ENCODE results near the gene HBP1.

Gene HBP1

DNA sequence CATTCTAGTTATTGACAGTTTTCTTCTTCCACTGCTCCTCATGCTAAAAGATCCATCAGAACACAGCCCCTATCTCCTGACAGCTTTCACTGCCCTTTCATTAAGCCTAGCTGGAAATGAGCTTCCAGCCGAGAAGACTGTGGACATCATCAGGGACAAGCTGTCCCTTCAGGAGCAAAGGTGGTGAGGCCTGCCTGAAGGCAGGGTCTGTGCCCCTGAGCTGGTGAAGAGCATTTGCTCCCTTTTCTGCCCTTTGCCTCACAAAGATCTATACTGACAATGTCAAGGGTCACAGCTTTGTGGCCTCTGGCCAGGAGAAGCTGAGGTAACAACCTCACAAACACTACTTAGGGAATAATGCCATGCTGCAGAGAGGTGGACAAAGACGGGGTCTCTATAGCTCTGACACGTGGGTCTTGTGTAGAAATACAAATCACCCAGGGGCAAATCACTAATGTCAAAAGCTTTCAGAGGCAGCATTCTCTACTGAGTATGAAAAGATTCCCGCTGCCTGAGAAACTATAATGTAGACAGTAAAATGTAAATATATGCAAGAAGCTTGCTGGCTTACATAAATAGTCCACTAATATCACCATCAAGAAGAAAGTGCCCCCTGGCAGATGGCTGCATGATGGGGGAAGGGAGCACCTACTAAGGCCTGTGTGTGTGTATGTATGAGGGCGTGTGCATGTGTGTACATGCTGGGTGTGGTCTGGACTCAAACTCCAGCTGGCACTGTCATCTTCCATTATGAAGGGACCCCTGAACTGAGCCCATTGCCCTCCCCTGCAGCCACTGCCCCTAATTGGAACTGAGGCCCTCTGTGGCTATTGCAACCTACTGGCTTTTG, 55.8 kb downstream of the HBP1 start:
- TF ChIP-seq, protein P1, sequence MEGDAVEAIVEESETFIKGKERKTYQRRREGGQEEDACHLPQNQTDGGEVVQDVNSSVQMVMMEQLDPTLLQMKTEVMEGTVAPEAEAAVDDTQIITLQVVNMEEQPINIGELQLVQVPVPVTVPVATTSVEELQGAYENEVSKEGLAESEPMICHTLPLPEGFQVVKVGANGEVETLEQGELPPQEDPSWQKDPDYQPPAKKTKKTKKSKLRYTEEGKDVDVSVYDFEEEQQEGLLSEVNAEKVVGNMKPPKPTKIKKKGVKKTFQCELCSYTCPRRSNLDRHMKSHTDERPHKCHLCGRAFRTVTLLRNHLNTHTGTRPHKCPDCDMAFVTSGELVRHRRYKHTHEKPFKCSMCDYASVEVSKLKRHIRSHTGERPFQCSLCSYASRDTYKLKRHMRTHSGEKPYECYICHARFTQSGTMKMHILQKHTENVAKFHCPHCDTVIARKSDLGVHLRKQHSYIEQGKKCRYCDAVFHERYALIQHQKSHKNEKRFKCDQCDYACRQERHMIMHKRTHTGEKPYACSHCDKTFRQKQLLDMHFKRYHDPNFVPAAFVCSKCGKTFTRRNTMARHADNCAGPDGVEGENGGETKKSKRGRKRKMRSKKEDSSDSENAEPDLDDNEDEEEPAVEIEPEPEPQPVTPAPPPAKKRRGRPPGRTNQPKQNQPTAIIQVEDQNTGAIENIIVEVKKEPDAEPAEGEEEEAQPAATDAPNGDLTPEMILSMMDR (conservative IDR thresholded peaks at IDR 0.05; ENCODE audit: low read depth, low read length): no peak
- no peak overlapping the region for H3K4me3 ChIP-seq (ENCODE audit: low read depth, low read length)
- no peak for DNase-seq (ENCODE audit: low read depth)

DNA sequence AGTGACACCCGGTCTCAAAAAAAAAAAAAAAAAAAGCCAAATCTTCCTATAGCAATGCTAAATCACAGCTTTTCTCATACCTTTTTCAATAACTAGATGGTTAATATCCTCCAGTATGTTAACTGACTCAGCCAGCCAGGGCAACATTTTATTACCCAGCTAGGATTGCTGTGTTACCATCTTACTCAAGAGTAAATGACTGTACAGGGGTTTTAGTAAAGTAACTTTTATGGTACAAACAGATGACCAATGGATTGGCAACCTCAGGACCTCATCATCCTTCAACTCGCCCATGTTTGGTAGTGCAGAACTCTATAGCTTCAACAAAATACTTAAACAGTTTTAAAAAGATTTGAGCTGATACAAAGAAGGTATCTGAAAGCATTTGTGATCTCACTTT, 59.5 kb downstream of the HBP1 start:
- DNase-seq (ENCODE audit: low read depth): no peak
- TF ChIP-seq, protein P1 (conservative IDR thresholded peaks at IDR 0.05; ENCODE audit: low read depth, low read length): no peak
- H3K4me3 ChIP-seq (ENCODE audit: low read depth, low read length): no peak overlapping the region

DNA sequence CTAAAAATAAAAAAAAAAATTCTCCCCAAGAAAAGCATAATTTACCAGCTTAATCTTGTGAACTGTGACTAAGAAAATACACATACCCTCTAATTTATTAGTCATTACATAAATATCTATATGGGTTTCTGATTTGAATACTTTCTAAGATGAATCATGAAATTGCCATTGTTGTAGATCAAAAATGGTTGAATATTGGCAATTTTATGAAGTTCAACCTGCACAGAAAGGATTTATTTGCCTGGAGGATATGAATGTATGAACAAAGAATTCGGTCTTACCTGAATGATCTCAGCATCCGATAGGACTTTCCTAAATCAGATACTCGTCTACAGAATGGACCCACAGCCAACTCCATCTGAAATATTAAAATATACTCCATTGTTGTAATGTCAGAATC, 61.5 kb downstream of the HBP1 start:
- no peak overlapping the region for H3K4me3 ChIP-seq (ENCODE audit: low read depth, low read length)
- DNase-seq (ENCODE audit: low read depth): no peak
- TF ChIP-seq, protein P1 (conservative IDR thresholded peaks at IDR 0.05; ENCODE audit: low read depth, low read length): no peak

DNA sequence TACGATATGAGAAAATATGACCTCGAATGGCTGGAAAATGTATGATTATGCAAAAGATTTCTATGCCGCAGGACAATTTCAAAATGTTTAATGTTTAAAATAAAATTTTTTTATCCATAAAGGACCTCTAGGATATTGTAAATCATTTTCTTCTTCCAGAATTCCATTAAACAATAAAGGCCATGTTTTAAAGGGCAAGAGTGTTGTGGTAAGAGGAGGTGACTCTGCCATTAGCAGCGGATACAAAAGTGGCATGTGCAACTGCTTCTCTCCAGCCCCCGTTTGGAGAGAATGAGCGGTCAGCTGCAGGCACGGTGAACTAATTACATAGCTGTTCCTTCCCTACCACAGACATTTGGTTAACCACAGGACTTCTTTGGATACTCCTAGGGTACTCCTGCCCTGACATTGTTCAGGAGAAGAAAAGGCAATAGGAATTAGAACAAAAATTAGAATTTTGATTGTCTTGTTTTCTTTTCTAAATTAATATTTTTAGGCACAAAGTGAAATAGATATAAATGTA, 63.8 kb downstream of the HBP1 start:
- TF ChIP-seq, protein P1 (conservative IDR thresholded peaks at IDR 0.05; ENCODE audit: low read depth, low read length): no peak
- no peak overlapping the region for H3K4me3 ChIP-seq (ENCODE audit: low read depth, low read length)
- DNase-seq (ENCODE audit: low read depth): peak; percentile 58

DNA sequence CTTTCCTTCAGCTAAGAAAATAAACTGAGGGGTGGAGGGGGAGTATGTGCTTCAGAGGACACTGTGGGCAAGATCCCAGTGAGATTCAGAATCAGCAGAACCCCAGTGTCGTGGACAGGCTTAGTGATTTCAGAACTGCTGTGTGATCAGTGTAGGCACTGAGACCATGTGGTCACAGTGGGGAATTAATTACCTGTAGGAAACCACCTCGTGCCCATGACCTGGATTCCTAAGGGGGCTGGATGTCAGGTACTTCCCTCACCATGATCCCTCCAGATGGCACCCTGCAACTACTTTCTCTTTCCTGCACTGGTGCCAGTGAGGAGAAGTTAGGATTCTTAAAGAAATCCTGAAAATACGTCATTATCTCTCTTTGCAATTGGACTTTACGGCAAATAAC, 64.4 kb downstream of the HBP1 start:
- H3K4me3 ChIP-seq (ENCODE audit: low read depth, low read length): no peak overlapping the region
- TF ChIP-seq, protein P1 (conservative IDR thresholded peaks at IDR 0.05; ENCODE audit: low read depth, low read length): no peak
- peak; percentile 7 for DNase-seq (ENCODE audit: low read depth)

DNA sequence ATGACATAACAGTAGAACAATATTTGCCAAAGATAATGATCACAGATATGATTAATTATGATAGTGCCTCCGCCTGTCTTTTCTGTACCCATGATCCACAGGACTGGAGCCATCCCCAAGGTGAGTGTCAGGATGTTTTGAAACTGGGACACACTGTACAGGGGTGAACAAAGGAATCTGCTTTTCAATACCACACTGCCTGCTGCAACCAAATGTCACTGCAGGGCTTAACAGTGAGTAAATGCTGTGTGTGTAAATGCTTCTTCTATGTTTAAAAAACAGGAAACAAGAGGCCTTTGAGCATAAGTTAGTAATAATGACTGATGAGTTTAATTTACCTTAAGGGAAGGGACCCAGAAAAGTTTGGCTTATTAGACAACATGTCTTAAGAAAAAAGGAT, 65.2 kb downstream of the HBP1 start:
- no peak for DNase-seq (ENCODE audit: low read depth)
- H3K4me3 ChIP-seq (ENCODE audit: low read depth, low read length): no peak overlapping the region
- TF ChIP-seq, protein P1 (conservative IDR thresholded peaks at IDR 0.05; ENCODE audit: low read depth, low read length): no peak

DNA sequence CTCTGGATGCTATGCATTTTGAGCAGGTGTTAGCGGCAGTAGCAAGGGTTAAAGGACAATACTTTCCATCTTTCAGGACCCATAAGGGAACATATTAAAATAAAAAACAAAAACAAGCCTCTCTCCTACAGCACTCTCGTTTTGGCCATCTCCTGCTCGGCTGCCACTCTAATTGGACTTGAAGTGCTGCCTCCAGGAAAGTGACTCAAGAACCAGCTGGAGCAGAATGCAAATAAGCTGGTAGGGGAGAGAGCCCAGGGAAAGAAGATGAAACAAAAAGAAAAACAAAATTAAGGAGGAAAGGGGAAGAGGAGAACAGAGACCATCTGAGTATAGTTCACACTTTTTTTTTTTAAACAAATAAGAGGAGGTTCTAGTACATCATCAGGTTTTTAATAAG, 65.6 kb downstream of the HBP1 start:
- TF ChIP-seq, protein P1 (conservative IDR thresholded peaks at IDR 0.05; ENCODE audit: low read depth, low read length): no peak
- DNase-seq (ENCODE audit: low read depth): no peak
- H3K4me3 ChIP-seq (ENCODE audit: low read depth, low read length): no peak overlapping the region

All from choroid plexus epithelial cell (primary cell).